GM19324 (cell line): ENCODE measurements around the gene KBTBD4.
"Not testable (repeated sequence)": the region's sequence is repeated elsewhere in the genome, so short reads cannot be mapped to it uniquely, and the experiment has no call there.

Source experiments
- ATAC-seq: cut with Tn5 transposase; IDR thresholded peaks from one replicate; pipeline ENCODE4 v1.9.1; 2021; ENCODE audit warnings: mild to moderate bottlenecking, moderate library complexity; ENCODE audit not compliant: unreplicated experiment, low FRiP score

Gene KBTBD4

DNA sequence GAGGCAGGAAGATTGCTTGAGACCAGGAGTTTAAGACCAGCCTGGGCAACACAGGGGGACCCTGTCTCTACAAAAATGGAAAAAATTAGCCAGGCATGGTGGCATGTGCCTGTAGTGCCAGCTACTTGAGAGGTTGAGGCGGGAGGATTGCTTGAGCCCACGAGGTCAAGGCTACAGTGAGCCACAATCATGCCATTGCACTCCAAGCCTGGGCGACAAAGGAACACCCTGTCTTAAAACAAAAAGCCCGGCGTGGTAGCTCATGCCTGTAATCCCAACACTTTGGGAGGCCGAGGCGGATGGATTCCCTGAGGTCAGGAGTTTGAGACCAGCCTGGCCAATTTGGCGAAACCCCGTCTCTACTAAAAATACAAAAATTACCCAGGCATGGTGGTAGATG, 48.0 kb downstream of the KBTBD4 start:
- ATAC-seq, result not testable (repeated sequence)

DNA sequence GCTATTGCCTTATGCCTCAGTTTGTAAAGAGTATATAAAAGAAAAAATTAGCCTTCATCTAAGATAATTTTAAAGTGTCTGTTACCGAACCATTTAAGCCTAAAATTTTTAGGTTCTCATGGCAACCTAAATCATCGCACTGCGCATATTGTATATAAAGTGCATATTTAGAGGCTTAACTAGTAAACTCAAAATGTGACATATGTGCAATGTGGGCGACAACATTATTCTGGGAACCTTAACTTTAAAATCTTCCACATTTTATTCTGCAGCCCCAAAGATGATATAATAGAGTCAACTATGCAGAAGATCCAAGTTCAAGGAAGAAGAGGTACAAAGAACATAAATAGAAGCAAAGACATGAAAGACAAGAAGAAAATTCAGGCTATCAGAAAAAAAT, 48.8 kb downstream of the KBTBD4 start:
- ATAC-seq, result no peak

DNA sequence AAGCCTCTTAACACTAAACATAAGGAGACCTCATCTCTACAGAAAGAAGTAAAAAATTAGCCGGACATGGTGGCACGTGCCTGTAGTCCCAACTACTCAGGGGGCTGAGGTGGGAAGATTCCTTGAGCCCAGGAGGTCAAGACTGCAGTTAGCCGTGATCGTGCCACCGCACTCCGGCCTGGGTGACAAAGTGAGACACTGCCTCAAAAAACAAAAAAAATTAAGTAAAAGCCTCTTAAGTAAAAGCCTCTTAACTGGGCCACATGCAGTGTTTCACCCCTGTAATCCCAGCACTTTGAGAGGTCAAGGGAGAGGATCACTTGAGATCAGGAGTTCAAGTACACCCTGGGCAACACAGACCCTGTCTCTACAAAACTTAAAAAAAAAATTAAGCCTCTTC, 51.6 kb downstream of the KBTBD4 start:
- no peak for ATAC-seq

DNA sequence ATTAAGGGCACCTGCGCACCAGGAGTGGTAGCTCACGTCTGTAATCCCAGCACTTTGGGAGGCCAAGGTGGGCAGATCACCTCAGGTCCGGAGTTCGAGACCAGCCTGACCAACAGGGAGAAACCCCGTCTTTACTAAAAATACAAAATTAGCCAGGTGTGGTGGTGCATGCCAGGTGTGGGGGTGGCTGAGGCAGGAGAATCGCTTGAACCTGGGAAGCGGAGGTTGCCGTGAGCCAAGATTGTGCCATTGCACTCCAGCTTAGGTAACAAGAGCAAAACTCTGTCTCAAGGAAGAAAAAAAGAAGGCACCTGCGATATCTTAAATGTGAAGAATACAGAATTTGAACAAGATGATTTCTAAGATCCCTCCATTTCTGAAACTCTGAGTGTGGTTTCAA, 52.7 kb downstream of the KBTBD4 start:
- ATAC-seq, result not testable (repeated sequence)

DNA sequence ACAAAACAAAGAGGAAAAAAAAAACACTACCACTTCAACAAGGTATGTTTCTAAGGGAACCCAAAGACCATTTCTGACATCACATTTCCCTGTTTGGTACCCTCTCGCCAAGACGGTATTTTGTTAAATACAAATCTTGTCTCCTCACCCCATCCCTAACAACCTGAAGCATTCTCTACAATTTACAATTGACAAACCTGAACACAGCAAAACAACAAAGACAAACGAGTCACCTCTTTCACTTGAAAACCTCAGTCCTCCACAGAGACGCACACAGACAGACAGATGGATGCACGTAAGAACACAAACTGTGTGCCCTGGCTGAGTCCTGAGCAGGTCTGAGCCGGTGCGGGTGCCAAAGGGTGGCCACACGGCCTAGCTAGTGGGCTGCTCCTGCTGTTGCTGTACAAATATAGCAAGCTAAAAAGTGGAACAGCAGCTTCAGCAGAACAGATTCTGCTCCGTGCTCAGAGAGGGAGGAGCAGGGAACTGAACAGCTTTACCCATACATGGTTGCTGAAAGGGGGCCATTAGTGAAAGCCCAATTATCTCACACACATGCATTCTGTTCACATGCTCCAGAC, 54.4 kb downstream of the KBTBD4 start:
- no peak for ATAC-seq

DNA sequence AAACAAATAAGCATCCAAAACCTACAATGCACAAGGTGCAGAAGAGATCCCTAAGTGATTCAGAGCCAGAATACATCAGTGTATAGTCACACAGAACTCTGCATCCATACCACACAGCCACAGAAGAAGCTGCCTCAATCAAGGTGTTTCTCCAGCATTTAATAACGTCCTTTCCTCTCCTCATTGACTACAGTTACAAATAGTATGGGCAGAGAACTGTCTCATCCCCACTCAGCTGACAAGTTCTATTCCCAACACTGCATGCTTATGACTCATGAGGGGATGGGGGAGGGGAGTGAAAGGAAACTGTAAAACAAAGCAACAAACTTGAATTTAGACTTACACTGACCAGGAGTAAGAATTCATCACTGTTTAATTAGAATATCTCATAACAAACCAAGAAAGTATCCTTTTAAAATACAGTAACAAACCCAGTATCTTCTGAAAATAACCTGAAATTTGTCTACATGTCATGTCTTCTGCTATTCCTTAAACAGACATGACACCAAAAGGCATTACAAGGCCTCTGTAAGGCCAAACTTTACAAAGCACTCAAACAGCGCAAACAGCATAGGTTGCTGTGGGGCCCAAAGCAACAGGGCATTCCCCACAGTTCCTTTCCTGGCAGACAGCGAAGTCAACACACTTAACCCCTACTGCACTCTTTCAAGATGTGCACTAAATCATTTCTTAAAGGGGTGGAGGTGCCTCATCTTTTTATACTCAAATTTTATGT, 55.1 kb downstream of the KBTBD4 start:
- no peak for ATAC-seq
